CD4-positive, alpha-beta T cell treated with Interleukin-15 for 1 hour (primary cell): ENCODE measurements around the gene LCA5.
"Not testable (repeated sequence)": the region's sequence is repeated elsewhere in the genome, so short reads cannot be mapped to it uniquely, and the experiment has no call there.

Experiments used
- DNase-seq: peaks from one replicate; pipeline ENCODE4 v3.0.0-alpha.2; 2020

The LCA5 gene

DNA sequence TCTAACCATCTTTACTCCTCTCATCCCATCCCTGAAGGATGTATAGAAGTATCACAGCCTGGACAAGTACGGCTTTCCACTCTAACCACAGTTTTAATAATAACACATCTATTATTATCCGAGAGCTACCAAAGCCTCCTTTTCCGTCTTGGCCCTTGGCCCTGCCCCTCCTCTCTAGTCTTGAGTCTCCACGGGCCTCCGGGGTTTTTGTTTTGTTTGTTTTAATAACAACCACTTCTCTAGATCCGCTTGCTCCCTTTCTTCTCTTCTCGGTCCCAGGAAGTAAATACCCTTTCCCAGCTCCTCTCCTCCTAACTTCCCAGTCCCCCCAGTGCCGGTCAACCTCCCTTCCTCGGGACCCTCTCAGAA lies 661 bp downstream of the LCA5 start:
- no peak for DNase-seq

DNA sequence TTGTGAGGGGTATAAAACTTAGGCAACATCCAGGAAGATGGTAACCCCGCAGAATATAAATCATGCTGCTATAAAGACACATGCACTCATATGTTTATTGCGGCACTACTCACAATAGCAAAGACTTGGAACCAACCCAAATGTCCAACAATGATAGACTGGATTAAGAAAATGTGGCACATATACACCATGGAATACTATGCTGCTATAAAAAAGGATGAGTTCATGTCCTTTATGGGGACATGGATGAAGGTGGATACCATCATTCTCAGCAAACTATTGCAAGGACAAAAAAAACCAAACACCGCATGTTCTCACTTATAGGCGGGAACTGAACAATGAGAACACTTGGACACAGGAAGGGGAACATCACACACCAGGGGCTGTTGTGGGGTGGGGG lies 7.7 kb downstream of the LCA5 start:
- not testable (repeated sequence) for DNase-seq

DNA sequence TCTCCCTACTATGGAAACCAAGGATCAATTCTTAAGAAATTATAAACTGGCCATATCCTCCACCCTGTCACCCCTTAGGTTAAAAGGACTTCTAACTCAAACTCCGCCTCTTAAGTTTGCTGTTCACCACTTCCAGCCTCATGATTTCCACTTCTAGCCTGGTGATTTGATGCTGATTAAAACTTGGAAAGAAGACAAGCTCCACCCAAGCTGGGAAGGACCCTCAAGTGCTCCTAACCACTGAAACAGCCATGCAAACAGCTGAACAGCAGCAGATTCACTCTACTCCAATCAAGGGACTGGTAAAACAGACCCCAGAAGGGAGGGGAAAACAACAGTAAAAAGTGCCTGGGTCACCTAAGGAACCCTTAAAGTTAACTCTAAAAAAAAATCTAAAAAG lies 10.3 kb downstream of the LCA5 start:
- no peak for DNase-seq

DNA sequence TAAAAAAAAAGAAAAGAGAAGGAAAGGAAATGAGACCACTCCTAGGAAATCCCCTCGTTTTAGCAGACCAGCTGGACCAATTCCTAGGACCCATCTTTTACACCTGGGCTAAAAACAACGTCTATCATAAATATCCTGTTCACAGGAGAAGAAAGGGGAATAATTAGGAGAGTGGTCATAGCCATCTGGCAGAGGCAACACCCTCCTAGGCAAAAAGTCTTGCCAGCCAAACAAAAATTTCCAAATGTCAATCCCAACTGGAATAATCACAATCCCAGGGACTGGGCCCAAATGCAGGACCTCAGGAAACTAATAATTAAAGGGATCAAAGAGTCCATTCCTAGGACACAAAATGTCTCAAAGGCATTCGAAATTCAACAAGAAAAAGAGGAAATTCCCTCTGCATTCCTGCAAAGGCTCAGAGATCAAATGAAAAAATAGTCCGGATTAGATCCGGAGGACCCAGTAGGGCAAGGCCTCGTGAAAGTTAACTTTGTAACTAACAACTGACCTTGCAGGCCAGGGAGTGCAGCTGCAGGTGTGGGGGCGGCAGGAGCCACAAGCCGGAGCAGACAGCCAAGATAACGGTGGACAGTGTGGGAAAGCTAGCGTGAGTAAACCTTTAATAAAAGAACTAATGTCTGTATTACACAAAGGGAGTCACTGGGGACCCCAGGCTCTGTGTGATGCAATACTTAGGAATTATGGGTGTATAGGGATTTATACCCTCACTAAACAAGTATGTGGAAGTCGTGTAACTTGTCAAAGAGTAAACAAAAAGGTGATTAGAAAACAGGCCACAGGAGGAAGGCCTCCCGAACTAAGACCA lies 11.7 kb downstream of the LCA5 start:
- DNase-seq, result no peak

DNA sequence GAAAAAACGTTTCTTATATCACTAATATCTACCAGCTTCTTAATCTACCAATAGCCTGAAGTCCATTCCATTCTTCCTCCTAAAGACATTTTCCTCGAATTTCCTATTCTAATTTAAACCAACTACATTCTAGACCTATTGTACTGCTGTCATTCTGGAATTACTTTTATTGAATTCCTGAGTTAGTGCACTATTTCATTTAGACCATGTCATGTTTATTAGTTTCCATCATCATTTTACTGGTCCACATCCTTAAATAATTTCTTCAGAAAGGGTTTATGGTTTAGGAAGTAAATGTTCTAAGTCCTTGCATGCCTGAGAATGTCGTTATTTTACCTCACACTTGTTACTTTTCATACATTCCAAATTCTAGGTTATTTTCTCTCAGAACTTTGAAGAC lies 13.2 kb downstream of the LCA5 start:
- DNase-seq, result no peak

DNA sequence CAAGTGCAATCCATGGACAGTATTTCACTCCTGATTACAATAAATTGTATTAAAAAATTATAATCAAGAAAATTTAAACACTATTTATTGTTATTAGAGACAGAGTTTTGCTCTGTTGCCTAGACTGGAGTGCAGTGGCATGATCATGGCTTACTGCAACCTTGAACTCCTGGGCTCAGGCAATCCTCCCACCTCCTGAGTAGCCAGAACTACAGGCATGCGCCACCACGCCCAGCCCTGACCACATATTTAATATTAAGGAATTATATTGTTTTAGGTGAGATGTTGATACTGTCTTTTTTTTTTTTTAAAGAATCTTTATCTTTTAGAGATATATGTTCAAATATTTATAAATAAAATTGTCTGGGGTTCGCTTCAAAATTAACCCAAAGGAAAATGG lies 14.6 kb downstream of the LCA5 start:
- no peak for DNase-seq

DNA sequence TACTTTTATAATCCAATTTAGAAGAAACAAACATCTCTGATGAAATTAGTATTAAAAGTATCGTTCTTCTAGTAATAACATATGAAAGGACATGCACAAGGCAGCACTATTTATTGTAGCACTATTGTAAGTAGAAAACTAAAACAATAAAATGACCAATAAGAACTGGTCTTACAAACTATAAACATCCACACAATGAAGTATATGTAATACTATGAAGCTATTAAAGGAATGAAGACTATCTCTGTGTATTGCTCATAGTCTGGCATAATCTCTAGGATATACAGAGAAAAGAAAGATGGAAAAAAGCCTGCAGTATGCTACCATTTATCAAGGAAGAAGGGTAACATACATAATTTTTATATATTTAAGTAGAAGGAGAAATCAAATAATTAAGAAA lies 16.7 kb downstream of the LCA5 start:
- DNase-seq, result no peak

DNA sequence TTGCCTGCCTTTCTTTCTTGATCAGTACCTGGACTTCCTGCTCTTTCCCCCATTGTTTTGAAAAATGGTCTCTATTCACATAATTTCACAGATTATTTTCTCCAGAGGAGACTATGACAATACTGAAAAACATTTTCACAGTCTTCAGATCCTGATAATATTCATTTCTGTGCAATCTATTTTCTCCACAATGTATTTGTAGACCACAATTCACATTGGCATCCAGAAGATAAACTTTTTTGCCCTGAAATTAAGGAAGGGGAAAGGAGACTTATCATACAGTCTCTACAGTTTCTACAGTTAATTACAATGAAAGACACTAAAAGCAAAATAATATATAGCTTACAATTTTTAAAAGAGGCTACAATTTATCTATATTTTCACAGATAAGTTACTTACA lies 18.4 kb downstream of the LCA5 start:
- DNase-seq, result no peak

DNA sequence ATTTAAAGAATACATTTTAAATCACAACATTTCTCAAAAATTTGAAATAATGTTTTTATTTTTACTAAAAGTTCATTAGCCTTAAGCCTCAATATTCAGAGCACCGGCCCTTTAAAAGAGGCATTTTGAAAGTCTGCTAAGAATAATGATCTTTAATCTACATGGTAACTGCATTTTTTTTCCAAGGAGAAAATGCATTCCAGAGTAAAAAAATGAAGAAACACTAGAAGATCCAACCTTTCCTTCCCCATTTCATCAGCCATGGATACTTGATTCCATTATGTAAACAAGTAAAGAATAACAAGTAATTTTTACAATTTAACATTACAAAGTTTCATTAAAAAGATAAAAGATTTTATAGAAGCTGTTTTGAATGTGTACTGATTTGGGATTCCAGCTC lies 21.8 kb downstream of the LCA5 start:
- no peak for DNase-seq

DNA sequence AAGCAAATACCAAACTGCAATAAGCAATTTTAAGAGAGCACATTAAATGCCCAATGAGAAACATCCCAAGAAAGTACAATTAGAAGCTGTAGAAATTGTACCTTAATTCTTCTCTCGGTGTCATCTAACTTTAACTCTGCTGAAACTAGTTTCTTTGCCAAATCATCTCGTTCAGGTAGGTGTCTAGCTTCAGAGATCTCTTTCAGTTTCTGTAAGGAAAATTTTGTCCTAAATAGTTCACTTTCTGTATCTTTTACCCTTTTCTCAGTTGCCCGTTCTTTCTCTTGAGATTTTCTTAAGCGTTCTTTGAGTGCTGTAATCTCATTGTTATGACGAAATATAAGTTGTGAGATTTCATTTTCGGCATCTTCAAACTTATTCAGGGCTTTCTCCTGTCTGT lies 24.1 kb downstream of the LCA5 start:
- DNase-seq, result no peak

DNA sequence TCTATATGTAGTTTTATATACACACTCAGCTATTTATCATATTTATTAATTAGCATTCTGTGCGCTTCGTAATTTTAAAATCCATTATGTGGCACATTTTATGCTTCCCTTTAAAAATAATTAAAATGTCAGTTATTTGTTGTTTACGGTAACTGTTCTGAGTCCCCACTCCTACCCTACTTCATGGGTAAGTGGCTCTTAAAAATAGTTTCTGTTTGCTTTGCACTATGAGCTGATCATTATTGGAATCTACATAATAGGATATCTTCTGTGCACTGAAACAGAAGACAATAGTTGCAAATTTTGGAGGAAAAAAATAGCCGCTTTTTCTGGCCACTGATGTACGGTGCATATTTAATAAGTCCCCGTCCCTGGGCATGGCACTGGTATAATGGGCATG lies 25.2 kb downstream of the LCA5 start:
- DNase-seq, result no peak

DNA sequence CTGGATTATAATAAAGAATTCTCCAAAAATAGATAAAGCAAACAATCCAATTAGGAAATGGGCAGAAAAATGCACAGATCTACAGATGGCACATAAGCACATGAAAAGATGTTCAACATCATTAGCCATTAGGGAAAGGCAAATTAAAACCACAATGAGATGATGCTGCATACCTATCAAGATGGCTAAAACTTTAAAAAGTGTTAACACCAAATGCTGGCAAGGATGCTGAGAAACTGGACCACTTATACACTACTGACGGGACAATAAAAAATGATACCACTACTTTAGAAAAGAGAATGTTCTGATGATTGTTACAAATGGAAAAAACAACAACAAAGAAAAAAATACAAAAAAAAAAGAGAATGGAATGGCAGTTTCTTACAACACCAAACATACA lies 26.5 kb downstream of the LCA5 start:
- no peak for DNase-seq

DNA sequence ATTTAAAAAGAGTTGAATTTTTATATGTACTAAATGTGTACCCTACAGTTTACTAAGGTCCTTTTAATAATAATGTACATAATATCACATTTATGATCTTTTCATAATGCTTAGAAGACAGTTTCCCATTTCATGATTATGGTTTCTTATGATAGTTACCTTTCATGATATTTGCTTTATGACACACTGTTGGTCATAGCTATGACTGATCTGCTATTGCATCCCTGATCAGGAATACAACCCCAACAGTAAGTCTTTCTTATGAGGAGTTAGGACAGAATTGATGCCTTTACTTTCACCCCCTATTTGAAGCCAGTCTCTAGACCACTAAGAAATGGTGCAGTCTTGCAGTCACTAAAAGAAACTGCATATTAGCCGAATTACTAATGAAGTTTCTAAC lies 31.0 kb downstream of the LCA5 start:
- no peak for DNase-seq

DNA sequence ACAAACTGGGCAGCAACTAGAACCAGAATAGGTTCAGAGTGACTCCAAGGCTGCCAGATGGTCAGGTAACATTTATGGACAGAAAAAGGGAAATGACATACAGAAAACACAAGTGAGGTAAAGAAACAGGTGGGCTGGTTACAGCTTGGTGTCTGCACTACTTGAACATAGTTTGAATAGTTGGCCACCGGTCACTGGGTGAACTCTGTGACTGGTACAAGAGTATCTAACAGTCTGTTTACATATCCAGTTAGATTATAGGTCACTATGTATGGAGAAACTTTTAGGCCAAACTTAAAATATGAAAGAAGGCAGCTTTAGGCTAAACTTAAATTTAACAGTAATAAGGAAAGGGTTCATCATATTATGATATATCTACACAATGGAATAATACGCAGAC lies 32.9 kb downstream of the LCA5 start:
- no peak for DNase-seq

DNA sequence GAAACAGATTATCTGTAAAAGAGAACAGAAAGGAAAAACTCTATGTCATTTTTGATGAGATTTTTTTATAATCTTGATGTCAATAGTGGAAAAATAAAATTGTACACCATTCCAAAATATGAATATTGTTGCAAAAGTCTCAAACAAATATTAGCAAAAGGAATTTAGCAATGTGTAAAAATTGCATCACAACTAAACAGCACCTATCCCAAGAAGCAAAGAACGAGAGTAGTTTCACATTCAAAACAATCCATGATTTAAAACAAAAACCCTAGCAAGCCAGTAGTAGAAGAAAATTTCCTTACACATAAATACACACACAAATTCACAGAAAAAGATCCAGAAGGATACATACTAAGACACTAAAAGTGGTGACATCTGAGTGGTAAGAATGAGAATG lies 38.4 kb downstream of the LCA5 start:
- no peak for DNase-seq

DNA sequence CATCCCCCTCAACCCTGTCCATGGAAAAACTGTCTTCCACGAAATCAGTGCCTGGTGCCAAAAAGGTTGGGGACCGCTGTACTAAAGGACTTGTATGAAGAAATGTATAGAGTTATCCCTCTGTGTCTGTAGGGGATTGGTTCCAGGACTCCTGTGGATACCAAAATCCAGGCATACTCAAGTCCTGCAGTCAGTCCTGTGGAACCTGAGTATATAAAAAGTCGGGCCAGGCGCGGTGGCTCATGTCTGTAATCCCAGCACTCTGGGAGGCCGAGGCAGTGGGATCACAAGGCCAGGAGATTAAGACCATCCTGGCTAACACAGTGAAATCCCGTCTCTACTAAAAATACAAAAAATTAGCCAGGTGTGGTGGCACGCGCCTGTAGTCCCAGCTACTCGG lies 42.0 kb downstream of the LCA5 start:
- DNase-seq, result no peak

DNA sequence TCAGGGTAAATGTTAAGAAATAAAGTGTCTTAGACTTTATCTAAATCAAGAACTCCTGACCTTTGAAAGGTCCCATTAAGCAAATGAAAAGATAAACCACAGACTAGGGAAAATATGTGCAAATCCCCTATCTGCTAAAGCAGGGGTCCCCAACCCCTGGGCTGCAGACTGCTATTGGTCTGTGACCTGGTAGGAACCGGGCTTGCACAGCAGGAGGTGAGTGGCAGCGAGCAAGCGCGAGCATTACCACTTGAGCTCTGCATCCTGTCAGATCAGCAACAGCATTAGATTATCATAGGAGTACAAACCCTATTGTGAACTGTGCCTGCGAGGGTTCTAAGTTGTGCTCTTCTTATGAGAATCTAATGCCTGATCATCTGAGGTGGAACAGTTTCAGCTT lies 42.4 kb downstream of the LCA5 start:
- DNase-seq, result no peak

DNA sequence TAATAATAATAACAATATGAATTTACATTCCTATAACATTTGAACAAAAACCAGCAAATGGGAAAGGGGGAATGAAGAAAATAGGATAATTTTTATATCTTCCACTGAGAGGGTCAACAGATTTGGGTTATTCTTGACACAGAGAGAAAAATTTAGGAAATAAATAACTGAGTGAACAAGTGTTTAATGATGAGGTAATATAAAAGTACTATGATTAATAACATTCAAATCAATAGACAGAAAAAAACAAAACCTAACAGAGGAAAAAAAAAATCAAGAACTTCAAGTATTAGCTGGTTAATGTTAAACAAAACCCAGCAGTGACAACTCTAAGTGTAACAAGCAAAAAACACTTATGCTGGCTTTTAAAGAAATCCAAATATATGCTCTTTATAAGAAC lies 66.5 kb downstream of the LCA5 start:
- DNase-seq, result no peak

DNA sequence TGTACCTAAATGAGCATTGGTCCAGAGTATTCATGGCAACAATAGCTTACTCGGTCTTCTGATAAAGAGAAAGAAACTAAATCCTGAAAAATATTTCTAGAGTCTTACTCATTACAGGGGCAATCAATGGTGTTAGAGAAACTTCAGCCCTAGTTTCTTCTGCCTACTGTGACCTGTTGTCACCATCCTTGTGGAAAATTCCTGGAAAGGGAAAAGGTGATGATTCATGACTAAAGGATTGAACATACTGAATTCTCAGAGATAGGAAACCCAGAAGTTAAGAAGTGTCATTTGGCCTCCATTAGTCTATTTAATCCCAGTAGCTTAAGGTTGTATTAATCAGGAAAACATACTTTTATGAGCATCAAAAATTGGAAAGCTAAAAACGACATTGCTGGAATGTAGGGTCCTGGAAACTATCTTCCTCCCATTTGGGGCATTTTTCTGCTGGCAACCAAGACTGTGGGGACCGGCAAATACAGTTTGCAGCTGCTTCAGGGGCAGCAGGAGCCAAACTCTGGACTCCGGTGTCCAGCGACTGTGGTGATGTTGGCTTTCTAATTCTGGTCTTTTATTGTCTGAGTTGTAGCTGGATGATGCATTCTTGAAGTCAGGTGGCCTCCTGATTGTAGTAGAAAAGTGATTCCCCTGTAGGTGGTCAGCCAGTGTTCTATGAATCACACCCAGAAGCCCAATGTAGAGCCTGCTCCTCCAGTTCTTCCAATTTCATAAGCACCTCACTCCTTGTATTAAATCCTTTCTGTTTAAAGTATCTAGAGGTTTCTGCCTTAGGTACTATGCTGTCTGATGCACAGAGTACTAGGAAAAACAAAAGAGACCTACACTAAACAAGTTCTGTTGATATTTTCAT lies 67.6 kb downstream of the LCA5 start:
- no peak for DNase-seq

DNA sequence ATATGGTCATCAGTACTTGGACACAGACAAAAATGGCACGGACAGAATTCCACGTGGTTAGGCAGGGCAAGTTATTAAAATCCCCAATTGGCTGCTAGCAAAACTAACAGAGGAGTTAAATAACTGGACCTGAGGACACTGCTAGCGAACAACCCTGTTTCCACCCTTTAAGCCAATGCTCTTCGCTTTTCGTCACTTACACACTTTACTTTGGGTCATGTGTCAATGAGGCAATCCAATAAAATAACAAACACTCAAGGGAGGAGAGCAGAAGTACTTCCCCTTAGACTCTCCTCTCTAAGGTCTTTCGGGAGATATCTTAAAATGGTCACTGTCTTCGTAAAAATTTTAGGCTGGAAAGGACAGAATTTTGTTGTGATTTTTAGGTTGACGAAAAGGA lies 68.6 kb downstream of the LCA5 start:
- DNase-seq, result no peak

DNA sequence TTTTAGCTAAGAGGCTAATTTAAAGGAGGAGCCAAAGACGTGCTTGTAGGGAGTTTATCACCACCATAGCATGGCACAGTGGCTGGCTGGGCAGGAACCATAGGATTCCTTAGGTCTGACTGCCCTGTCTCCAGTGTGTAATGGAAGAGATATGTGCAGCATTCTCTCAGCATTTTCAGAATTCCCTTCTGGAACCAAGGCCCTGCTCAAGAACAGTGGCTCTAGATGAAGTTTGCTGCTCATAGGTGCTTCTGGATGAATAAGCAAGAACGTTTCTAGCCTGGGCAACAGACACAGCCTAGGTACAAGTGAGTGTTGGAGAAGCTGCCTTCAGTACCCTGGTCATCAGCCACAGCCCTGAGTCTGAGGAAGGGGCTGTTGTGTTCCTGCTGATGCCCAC lies 69.1 kb downstream of the LCA5 start:
- no peak for DNase-seq

DNA sequence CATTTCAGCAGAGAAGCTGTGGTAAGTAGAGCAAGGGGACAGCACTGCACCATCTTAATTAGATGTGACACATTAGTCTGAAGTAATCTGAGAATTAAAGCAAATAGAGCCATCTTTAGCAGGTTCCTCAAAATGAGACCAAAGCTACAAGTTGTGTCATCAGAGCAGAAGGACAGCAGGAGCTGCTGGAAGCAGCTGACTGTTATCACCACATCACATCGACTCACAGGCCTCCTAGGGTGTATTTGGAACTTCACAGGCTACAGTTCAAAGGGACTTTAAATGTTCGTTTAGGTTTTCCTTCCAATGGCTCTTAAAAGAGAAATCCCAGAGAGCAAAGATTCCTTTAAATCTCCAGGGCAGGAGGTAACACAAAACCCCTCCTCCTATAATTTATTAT lies 69.5 kb downstream of the LCA5 start:
- DNase-seq, result no peak

DNA sequence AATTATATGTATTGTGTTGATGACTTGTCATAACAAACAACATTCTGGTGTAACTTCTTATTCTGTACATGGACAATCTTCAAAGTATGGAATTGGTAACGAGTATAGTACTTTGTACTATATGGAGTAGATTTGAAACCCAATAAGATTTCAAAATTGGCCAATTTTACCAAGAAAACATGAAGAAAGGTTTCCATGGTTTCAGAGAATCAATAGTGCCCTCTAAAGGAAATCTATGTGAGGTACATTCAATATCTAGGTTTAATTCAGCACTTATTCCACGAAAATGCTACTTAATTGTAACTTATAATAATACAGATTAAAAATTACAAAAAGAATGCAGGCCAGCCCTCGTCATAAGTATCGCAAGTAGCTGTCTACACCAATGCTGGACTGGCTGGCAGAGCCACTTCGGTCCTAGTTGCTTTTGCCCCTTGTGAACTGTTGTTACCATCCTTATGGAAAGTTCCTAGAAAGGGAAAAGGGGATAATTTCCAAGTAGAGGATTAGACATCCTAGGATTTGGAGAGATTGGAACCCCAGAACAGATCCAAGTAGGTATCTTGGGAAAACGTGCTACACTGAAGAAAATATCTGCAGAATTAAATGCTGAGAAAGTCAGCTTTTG lies 70.9 kb downstream of the LCA5 start:
- DNase-seq, result no peak

DNA sequence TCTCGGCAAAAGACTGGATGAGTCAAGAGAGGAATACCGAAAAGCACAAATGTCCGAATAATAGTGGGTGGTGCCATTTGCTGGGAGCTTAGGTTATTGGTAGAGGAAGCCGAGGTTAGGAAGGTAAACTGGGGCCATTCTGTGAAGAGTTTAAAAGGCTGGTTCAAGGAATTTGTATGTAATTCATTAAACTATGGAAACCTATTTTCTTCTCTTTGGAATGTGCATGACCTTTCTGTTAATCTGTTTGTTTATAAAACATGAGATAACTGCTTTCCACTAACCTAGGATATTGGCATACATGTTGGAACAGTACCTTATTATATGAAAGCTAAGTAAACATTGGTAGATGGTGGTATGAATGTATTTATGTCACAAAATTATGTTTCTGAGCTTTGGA lies 71.8 kb downstream of the LCA5 start:
- DNase-seq, result no peak
